SK-N-SH (cell line): ENCODE data around the gene C17orf114.

Source experiments
- CTCF ChIA-PET: fragments of 300-600, 350-600 bp; formaldehyde crosslinking; extraction: SDS; loops from one replicate; lab custom pipeline; 2021; lab: Yijun Ruan, JAX
- POLR2A ChIA-PET: fragments of 350-600 bp; sonication (Branson Sonifier 250); formaldehyde crosslinking; extraction: SDS; loops from one replicate; lab custom pipeline; 2020; ENCODE audit warnings: antibody characterized with exemption, inconsistent platforms; lab: Yijun Ruan, JAX
- DNase-seq: peaks from one replicate; pipeline ENCODE4 v3.0.0; 2012
- H2AFZ ChIP-seq: fragments of 200-600 bp; sonication (generic); 2 replicates; pipeline ENCODE4 v1.8.1; 2016; ENCODE audit warnings: antibody characterized with exemption, mild to moderate bottlenecking, low read depth
- H3F3A ChIP-seq: fragments of 200-600 bp; sonication (generic); replicated peaks from 2 replicates; pipeline ENCODE3; 2016; ENCODE audit warnings: antibody characterized with exemption, mild to moderate bottlenecking; ENCODE audit not compliant: insufficient read depth
- H3K27ac ChIP-seq, 2 experiments: fragments of 200-500 bp in 1 of 2; fragments of 200-600 bp in 1 of 2; sonication (Bioruptor generic) in 1 of 2; sonication (generic), shearing (Covaris generic) in 1 of 2; 2 replicates each; pipeline versions ENCODE4 v1.5.1 to v1.6.1; 2014 to 2016; ENCODE audit warnings: low read depth in 2 of 2, inconsistent platforms in 1 of 2, low read length in 1 of 2, mild to moderate bottlenecking in 1 of 2, mixed read lengths in 1 of 2
- H3K27me3 ChIP-seq: fragments of 200-600 bp; sonication (generic), shearing (Covaris generic); 2 replicates; pipeline ENCODE4 v1.6.1; 2016; ENCODE audit warnings: mixed run types; ENCODE audit not compliant: insufficient read depth
- H3K36me3 ChIP-seq, 2 experiments: fragments of 200-500 bp in 1 of 2; fragments of 200-600 bp in 1 of 2; sonication (Bioruptor generic) in 1 of 2; sonication (generic) in 1 of 2; replicated peaks in 1 of 2; 2 replicates each; pipeline versions ENCODE3 to v1.5.1; 2014 to 2016; ENCODE audit warnings: low read length in 1 of 2, mild to moderate bottlenecking in 1 of 2; ENCODE audit not compliant: insufficient read depth in 2 of 2, control insufficient read depth in 1 of 2
- H3K4me1 ChIP-seq, 2 experiments: fragments of 200-500 bp in 1 of 2; fragments of 200-600 bp in 1 of 2; sonication (Bioruptor generic) in 1 of 2; sonication (generic), shearing (Covaris generic) in 1 of 2; 2 replicates each; pipeline versions ENCODE4 v1.5.1 to v1.6.1; 2014 to 2016; ENCODE audit warnings: low read depth in 1 of 2, low read length in 1 of 2, mixed run types in 1 of 2; ENCODE audit not compliant: insufficient read depth in 2 of 2, control insufficient read depth in 1 of 2
- H3K4me2 ChIP-seq: fragments of 200-600 bp; sonication (generic), shearing (Covaris generic); 2 replicates; pipeline ENCODE4 v1.6.1; 2017; ENCODE audit warnings: mixed run types
- H3K4me3 ChIP-seq, 2 experiments: fragments of 200-500 bp in 1 of 2; fragments of 200-600 bp in 1 of 2; sonication (Bioruptor generic) in 1 of 2; sonication (generic), shearing (Covaris generic) in 1 of 2; 2 replicates each; pipeline versions ENCODE4 v1.5.1 to v1.8.1; 2014 to 2016; ENCODE audit warnings: low read depth in 2 of 2, inconsistent platforms in 1 of 2, low read length in 1 of 2, mild to moderate bottlenecking in 1 of 2, mixed read lengths in 1 of 2, moderate library complexity in 1 of 2
- H3K79me2 ChIP-seq: fragments of 200-600 bp; sonication (generic); 2 replicates; pipeline ENCODE4 v1.8.1; 2017; ENCODE audit warnings: mild to moderate bottlenecking; ENCODE audit not compliant: insufficient read depth
- H3K9ac ChIP-seq: fragments of 200-600 bp; sonication (generic); 2 replicates; pipeline ENCODE4 v1.6.1; 2017; ENCODE audit warnings: mixed run types
- H3K9me2 ChIP-seq: fragments of 200-600 bp; sonication (generic); 2 replicates; pipeline ENCODE4 v1.6.1; 2017; ENCODE audit warnings: mixed run types
- H3K9me3 ChIP-seq: fragments of 200-600 bp; sonication (generic); 2 replicates; pipeline ENCODE4 v1.6.1; 2017; ENCODE audit warnings: mixed run types, mild to moderate bottlenecking, moderate library complexity
- H4K20me1 ChIP-seq: fragments of 200-600 bp; sonication (generic); 2 replicates; pipeline ENCODE4 v1.6.1; 2017; ENCODE audit warnings: mild to moderate bottlenecking, mixed run types; ENCODE audit not compliant: insufficient read depth
- CHD2 ChIP-seq: fragments of 150-350 bp; IDR thresholded peaks from 2 replicates; pipeline ENCODE4 v1.6.1; 2018; ENCODE audit warnings: low read length; ENCODE audit not compliant: partially characterized antibody
- FOSL2 ChIP-seq: IDR thresholded peaks from 2 replicates; pipeline ENCODE4 v1.4.0; 2012; ENCODE audit warnings: low read depth, mild to moderate bottlenecking, moderate library complexity, borderline replicate concordance
- JUND ChIP-seq: IDR thresholded peaks from 2 replicates; pipeline ENCODE4 v1.4.0; 2012
- NFIC ChIP-seq: IDR thresholded peaks from 2 replicates; pipeline ENCODE4 v1.4.0; 2012; ENCODE audit warnings: borderline replicate concordance
- RFX5 ChIP-seq: IDR thresholded peaks from 2 replicates; pipeline ENCODE4 v1.6.1; 2012; ENCODE audit warnings: mild to moderate bottlenecking, improper control_type of control experiment, low read length
- SIN3A ChIP-seq: IDR thresholded peaks from 2 replicates; pipeline ENCODE4 v1.6.1; 2012; ENCODE audit warnings: low read depth, mild to moderate bottlenecking, low read length, moderate library complexity, borderline replicate concordance
- TAF1 ChIP-seq: IDR thresholded peaks from 2 replicates; pipeline ENCODE4 v1.6.1; 2012; ENCODE audit warnings: low read depth, mild to moderate bottlenecking, low read length, moderate library complexity, borderline replicate concordance
- TCF12 ChIP-seq: IDR thresholded peaks from 2 replicates; pipeline ENCODE4 v1.4.0; 2012
- USF1 ChIP-seq: IDR thresholded peaks from 2 replicates; pipeline ENCODE4 v1.4.0; 2012; ENCODE audit warnings: low read depth, borderline replicate concordance
- YY1 ChIP-seq: IDR thresholded peaks from 2 replicates; pipeline ENCODE4 v1.4.0; 2012; ENCODE audit warnings: low read depth, mild to moderate bottlenecking
- whole genome bisulfite sequencing: methylation state at CpG from one replicate; pipeline ENCODE4 v1.1.6; 2017; ENCODE audit warnings: low lambda C conversion rate; 5-methylcytosine and 5-hydroxymethylcytosine counted together
- TF ChIP-seq, protein P1 (sequence below): fragments of 200-600 bp; sonication (generic); IDR thresholded peaks from 2 replicates; pipeline ENCODE4 v1.6.1; 2017; ENCODE audit warnings: antibody characterized with exemption, mild to moderate bottlenecking, moderate library complexity
- TF ChIP-seq, protein P2 (sequence below): fragments of 150-350 bp; IDR thresholded peaks from 2 replicates; pipeline ENCODE4 v1.6.1; 2016; ENCODE audit warnings: mild to moderate bottlenecking, low read depth, low read length
- TF ChIP-seq, protein P3 (sequence below): IDR thresholded peaks from 2 replicates; pipeline ENCODE4; 2012

Gene C17orf114

GRCh38 chr17:4802228-4802627 is at the start of gene C17orf114:
TSS of gene C17orf114 (minus strand) at chr17:4802328.
- TF ChIP-seq SIN3A (no peak), TAF1 (no peak), NFIC (no peak), CHD2 (no peak), RFX5 (no peak), USF1 (no peak), FOSL2 (no peak), JUND (no peak), YY1 (no peak)
- TF ChIP-seq, protein P1, sequence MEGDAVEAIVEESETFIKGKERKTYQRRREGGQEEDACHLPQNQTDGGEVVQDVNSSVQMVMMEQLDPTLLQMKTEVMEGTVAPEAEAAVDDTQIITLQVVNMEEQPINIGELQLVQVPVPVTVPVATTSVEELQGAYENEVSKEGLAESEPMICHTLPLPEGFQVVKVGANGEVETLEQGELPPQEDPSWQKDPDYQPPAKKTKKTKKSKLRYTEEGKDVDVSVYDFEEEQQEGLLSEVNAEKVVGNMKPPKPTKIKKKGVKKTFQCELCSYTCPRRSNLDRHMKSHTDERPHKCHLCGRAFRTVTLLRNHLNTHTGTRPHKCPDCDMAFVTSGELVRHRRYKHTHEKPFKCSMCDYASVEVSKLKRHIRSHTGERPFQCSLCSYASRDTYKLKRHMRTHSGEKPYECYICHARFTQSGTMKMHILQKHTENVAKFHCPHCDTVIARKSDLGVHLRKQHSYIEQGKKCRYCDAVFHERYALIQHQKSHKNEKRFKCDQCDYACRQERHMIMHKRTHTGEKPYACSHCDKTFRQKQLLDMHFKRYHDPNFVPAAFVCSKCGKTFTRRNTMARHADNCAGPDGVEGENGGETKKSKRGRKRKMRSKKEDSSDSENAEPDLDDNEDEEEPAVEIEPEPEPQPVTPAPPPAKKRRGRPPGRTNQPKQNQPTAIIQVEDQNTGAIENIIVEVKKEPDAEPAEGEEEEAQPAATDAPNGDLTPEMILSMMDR: no peak
- TF ChIP-seq, protein P2, sequence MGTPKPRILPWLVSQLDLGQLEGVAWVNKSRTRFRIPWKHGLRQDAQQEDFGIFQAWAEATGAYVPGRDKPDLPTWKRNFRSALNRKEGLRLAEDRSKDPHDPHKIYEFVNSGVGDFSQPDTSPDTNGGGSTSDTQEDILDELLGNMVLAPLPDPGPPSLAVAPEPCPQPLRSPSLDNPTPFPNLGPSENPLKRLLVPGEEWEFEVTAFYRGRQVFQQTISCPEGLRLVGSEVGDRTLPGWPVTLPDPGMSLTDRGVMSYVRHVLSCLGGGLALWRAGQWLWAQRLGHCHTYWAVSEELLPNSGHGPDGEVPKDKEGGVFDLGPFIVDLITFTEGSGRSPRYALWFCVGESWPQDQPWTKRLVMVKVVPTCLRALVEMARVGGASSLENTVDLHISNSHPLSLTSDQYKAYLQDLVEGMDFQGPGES: no peak
- H3F3A ChIP-seq: no peaks in the 10 kb centered on the region
- no peak within 1 kb of the TSS for H3K4me3 ChIP-seq
- H3K36me3 ChIP-seq: peaks cover 11 to 18% of the 10 kb centered on the region in 2 experiments
- H2AFZ ChIP-seq: no peak within 1 kb of the TSS
- no peak within 1 kb of the TSS for H3K9ac ChIP-seq
- no peak within 1 kb of the TSS for H3K4me2 ChIP-seq
- H3K27me3 ChIP-seq: no peaks in the 10 kb centered on the region
- peaks cover 0 to 2% of the 10 kb centered on the region in 2 experiments; a peak in 1 of 4 replicates for H3K4me1 ChIP-seq
- H3K27ac ChIP-seq: no peak within 1 kb of the TSS
- H3K9me3 ChIP-seq: no peaks in the 10 kb centered on the region
- no peaks in the 10 kb centered on the region for H3K9me2 ChIP-seq
- DNase-seq: no peak
- peaks cover 21% of the 10 kb centered on the region for H3K79me2 ChIP-seq
- ChIA-PET CTCF (no interaction called here), POLR2A (no interaction called here)
- no peaks in the 10 kb centered on the region for H4K20me1 ChIP-seq
- WGBS: 84% methylated on average over 9 of the region's 9 CpGs

- ChIA-PET CTCF (interaction anchor here (0.8 to 1.5 kb wide), 2 partner anchors 14 to 636 kb away, joined by 3 to 5 read pairs; no protein-coding TSS in a partner anchor), POLR2A (interaction anchor here (1.0 kb wide), 1 partner anchor 13 kb away, joined by 3 read pairs; no protein-coding TSS in a partner anchor)
- H3K27ac ChIP-seq: no peak overlapping the region
- H2AFZ ChIP-seq: no peak overlapping the region
- WGBS: 100% methylated on average over 3 of the region's 3 CpGs
- peaks cover 46% of the 10 kb centered on the region for H4K20me1 ChIP-seq
- H3K4me1 ChIP-seq: peaks cover 9 to 21% of the 10 kb centered on the region in 2 experiments; a peak in 2 of 4 replicates
- no peak overlapping the region for H3K4me3 ChIP-seq
- H3K79me2 ChIP-seq: peaks cover 60% of the 10 kb centered on the region
- H3K4me2 ChIP-seq: no peak overlapping the region
- H3K9me2 ChIP-seq: no peaks in the 10 kb centered on the region
- no peak for DNase-seq
- H3K27me3 ChIP-seq: no peaks in the 10 kb centered on the region
- H3K36me3 ChIP-seq: no peaks in the 10 kb centered on the region
- no peak for TF ChIP-seq TCF12
- TF ChIP-seq, protein P3, sequence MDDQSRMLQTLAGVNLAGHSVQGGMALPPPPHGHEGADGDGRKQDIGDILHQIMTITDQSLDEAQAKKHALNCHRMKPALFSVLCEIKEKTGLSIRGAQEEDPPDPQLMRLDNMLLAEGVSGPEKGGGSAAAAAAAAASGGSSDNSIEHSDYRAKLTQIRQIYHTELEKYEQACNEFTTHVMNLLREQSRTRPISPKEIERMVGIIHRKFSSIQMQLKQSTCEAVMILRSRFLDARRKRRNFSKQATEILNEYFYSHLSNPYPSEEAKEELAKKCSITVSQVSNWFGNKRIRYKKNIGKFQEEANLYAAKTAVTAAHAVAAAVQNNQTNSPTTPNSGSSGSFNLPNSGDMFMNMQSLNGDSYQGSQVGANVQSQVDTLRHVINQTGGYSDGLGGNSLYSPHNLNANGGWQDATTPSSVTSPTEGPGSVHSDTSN: no peak
- TF ChIP-seq, protein P2: no peak
- H3F3A ChIP-seq: peaks cover 13% of the 10 kb centered on the region
- H3K9ac ChIP-seq: no peak overlapping the region
- no peaks in the 10 kb centered on the region for H3K9me3 ChIP-seq
Measured at GRCh38 chr17:4851084-4851483, 49.0 kb upstream of the C17orf114 start.
